HG02571 (cell line): Measurements from ENCODE around the gene SERPINH1.

Experiments
- ATAC-seq: cut with Tn5 transposase; IDR thresholded peaks from one replicate; pipeline ENCODE4 v1.9.1; 2021; ENCODE audit warnings: mild to moderate bottlenecking, moderate library complexity; ENCODE audit not compliant: unreplicated experiment

The SERPINH1 gene

GRCh38 chr11:75594211-75594610, 32.2 kb downstream of the SERPINH1 start:
- no peak for ATAC-seq

GRCh38 chr11:75595429-75595828, 33.4 kb downstream of the SERPINH1 start:
- ATAC-seq, result no peak

- ATAC-seq, result no peak
Measured at GRCh38 chr11:75596914-75597313, 34.9 kb downstream of the SERPINH1 start.

- ATAC-seq, result no peak
Measured at GRCh38 chr11:75597636-75598035, 35.6 kb downstream of the SERPINH1 start.

GRCh38 chr11:75598264-75598663, 36.2 kb downstream of the SERPINH1 start:
- no peak for ATAC-seq

GRCh38 chr11:75598900-75599299, 36.8 kb downstream of the SERPINH1 start:
- no peak for ATAC-seq

GRCh38 chr11:75600356-75600755, 38.3 kb downstream of the SERPINH1 start:
- no peak for ATAC-seq

- no peak for ATAC-seq
Measured at GRCh38 chr11:75601494-75601893, 39.4 kb downstream of the SERPINH1 start.

GRCh38 chr11:75602951-75603350, 40.9 kb downstream of the SERPINH1 start:
- ATAC-seq, result no peak

- ATAC-seq, result no peak
Measured at GRCh38 chr11:75603791-75604736, 42.0 kb downstream of the SERPINH1 start.

- ATAC-seq, result no peak
Measured at GRCh38 chr11:75606099-75606498, 44.0 kb downstream of the SERPINH1 start.

- no peak for ATAC-seq
Measured at GRCh38 chr11:75611823-75612222, 49.8 kb downstream of the SERPINH1 start.

GRCh38 chr11:75615751-75616150, 53.7 kb downstream of the SERPINH1 start:
- ATAC-seq, result no peak

- no peak for ATAC-seq
Measured at GRCh38 chr11:75616281-75616680, 54.2 kb downstream of the SERPINH1 start.
